ENCODE data around the gene RTF1.

- TF ChIP-seq CTCF (IDR thresholded peaks at IDR 0.05) (no peak), POLR2A (IDR thresholded peaks at IDR 0.05) (no peak)
Measured at GRCh38 chr15:41401904-41402267, 15.0 kb upstream of the RTF1 start.

All from Peyer's patch (tissue), 4 donors.